Activated T-helper 2 cell treated with anti-CD3 and anti-CD28 coated beads, Interferon-gamma antibody, Interleukin-2, Interleukin-4, amounts not matched to agents 10 μg/mL and 5 μg/mL and 100 μg/mL, durations not matched to agents 14 hours and 24 hours and 36 hours (primary cell): ENCODE data around the gene LCP1. TPM values are rescaled to one million over a fixed set of nuclear protein-coding genes. Genes with fewer than 3 reads are reported as not detected.
A peak's percentile ranks its signal among the peaks of the same experiment; 100 is the strongest.

Experiments used
- DNase-seq: peaks from one replicate; pipeline ENCODE4 v3.0.0; 2021; ENCODE audit warnings: low spot score
- H3K27ac Mint-ChIP-seq: one replicate; pipeline ENCODE4 v1.8.0; 2021; ENCODE audit warnings: mixed read lengths
- H3K27me3 Mint-ChIP-seq: one replicate; pipeline ENCODE4 v1.8.0; 2021; ENCODE audit warnings: low read depth, mixed read lengths
- H3K36me3 Mint-ChIP-seq: one replicate; pipeline ENCODE4 v1.8.0; 2021; ENCODE audit warnings: low read depth, mixed read lengths
- H3K4me1 Mint-ChIP-seq: one replicate; pipeline ENCODE4 v1.8.0; 2021; ENCODE audit warnings: low read depth, mixed read lengths
- H3K4me3 Mint-ChIP-seq: one replicate; pipeline ENCODE4 v1.8.0; 2021; ENCODE audit warnings: low read depth, mild to moderate bottlenecking, moderate library complexity, mixed read lengths
- H3K9me3 Mint-ChIP-seq: one replicate; pipeline ENCODE4 v1.8.0; 2021; ENCODE audit warnings: mixed read lengths
- intact Hi-C: fragments of 100-400 bp; cut with micrococcal nuclease; formaldehyde crosslinking; loops from one replicate; pipeline ENCODE4 v1.15.1; 2023
- total RNA-seq: library from RNA; stranded (reverse); gene quantifications from 2 replicates; pipeline ENCODE4 v1.2.3, GENCODE V29; 2022

Gene LCP1
- total RNA-seq, 1 donor from 2014 or later, result 741 TPM

- Mint-ChIP-seq H3K4me3 (peak overlapping the region; percentile 94), H3K36me3 (peaks cover 51% of the 10 kb centered on the region), H3K27me3 (no peaks in the 10 kb centered on the region), H3K9me3 (no peaks in the 10 kb centered on the region), H3K4me1 (peaks cover 63% of the 10 kb centered on the region), H3K27ac (peak overlapping the region; percentile 86)
- intact Hi-C loops, result loop anchor here (1.0 kb wide), 2 partner anchors 10 to 14 kb away; no protein-coding TSS in a partner anchor
- peak; percentile 71 for DNase-seq
These were observed 2.5 kb downstream of the LCP1 start for GRCh38 chr13:46179491-46179908.

- no peak for DNase-seq
- H3K4me3 Mint-ChIP-seq, result peak overlapping the region; percentile 94
- peaks cover 60% of the 10 kb centered on the region for H3K4me1 Mint-ChIP-seq
- H3K36me3 Mint-ChIP-seq, result peaks cover 53% of the 10 kb centered on the region
- no peaks in the 10 kb centered on the region for H3K9me3 Mint-ChIP-seq
- peak overlapping the region; percentile 86 for H3K27ac Mint-ChIP-seq
- intact Hi-C loops, result loop anchor here (1.0 kb wide), 2 partner anchors 10 to 14 kb away; no protein-coding TSS in a partner anchor
- H3K27me3 Mint-ChIP-seq, result no peaks in the 10 kb centered on the region
These were observed 3.2 kb downstream of the LCP1 start for GRCh38 chr13:46178821-46179220.

- intact Hi-C loops, result no loop called here
- Mint-ChIP-seq H3K9me3 (no peaks in the 10 kb centered on the region), H3K27ac (peak overlapping the region; percentile 50), H3K36me3 (peaks cover 60% of the 10 kb centered on the region), H3K27me3 (no peaks in the 10 kb centered on the region), H3K4me3 (peak overlapping the region; percentile 94), H3K4me1 (peaks cover 60% of the 10 kb centered on the region)
- DNase-seq, result no peak
These were observed 3.8 kb downstream of the LCP1 start for GRCh38 chr13:46178143-46178542.

GRCh38 chr13:46176756-46177155 lies 5.2 kb downstream of the LCP1 start:
- Mint-ChIP-seq H3K36me3 (peaks cover 72% of the 10 kb centered on the region), H3K4me3 (peak overlapping the region; percentile 94), H3K27ac (peak overlapping the region; percentile 67), H3K27me3 (no peaks in the 10 kb centered on the region), H3K4me1 (peaks cover 61% of the 10 kb centered on the region), H3K9me3 (no peaks in the 10 kb centered on the region)
- intact Hi-C loops, result no loop called here
- DNase-seq, result no peak

- intact Hi-C loops, result no loop called here
- peaks cover 88% of the 10 kb centered on the region for H3K4me1 Mint-ChIP-seq
- H3K27ac Mint-ChIP-seq, result peak overlapping the region; percentile 94
- no peaks in the 10 kb centered on the region for H3K27me3 Mint-ChIP-seq
- H3K9me3 Mint-ChIP-seq, result no peaks in the 10 kb centered on the region
- peak overlapping the region; percentile 72 for H3K4me3 Mint-ChIP-seq
- DNase-seq, result no peak
- peaks cover 83% of the 10 kb centered on the region for H3K36me3 Mint-ChIP-seq
These were observed 8.3 kb downstream of the LCP1 start for GRCh38 chr13:46173656-46174055.

GRCh38 chr13:46172531-46172991 lies 9.4 kb downstream of the LCP1 start:
- Mint-ChIP-seq H3K9me3 (no peaks in the 10 kb centered on the region), H3K27ac (peak overlapping the region; percentile 94), H3K4me1 (peaks cover 89% of the 10 kb centered on the region), H3K4me3 (peak overlapping the region; percentile 72), H3K36me3 (peaks cover 82% of the 10 kb centered on the region), H3K27me3 (no peaks in the 10 kb centered on the region)
- DNase-seq, result peak; percentile 75
- intact Hi-C loops, result loop anchor here (1.0 kb wide), 1 partner anchor 10 kb away; the partner anchor contains the start of gene LCP1

- Mint-ChIP-seq H3K27me3 (no peaks in the 10 kb centered on the region), H3K4me3 (peak overlapping the region; percentile 72), H3K4me1 (peaks cover 91% of the 10 kb centered on the region), H3K27ac (peak overlapping the region; percentile 94), H3K36me3 (peaks cover 82% of the 10 kb centered on the region), H3K9me3 (no peaks in the 10 kb centered on the region)
- DNase-seq, result no peak
- intact Hi-C loops, result loop anchor here (1.0 kb wide), 1 partner anchor 11 kb away; the partner anchor contains the start of gene LCP1
These were observed 10.2 kb downstream of the LCP1 start for GRCh38 chr13:46171739-46172138.

GRCh38 chr13:46171217-46171616 lies 10.8 kb downstream of the LCP1 start:
- Mint-ChIP-seq H3K4me3 (peak overlapping the region; percentile 67), H3K4me1 (peaks cover 91% of the 10 kb centered on the region), H3K36me3 (peaks cover 82% of the 10 kb centered on the region), H3K27ac (peak overlapping the region; percentile 94), H3K9me3 (no peaks in the 10 kb centered on the region), H3K27me3 (no peaks in the 10 kb centered on the region)
- intact Hi-C loops, result no loop called here
- DNase-seq, result no peak

GRCh38 chr13:46170687-46171086 lies 11.3 kb downstream of the LCP1 start:
- intact Hi-C loops, result no loop called here
- no peaks in the 10 kb centered on the region for H3K27me3 Mint-ChIP-seq

GRCh38 chr13:46170268-46170667 lies 11.7 kb downstream of the LCP1 start:
- Mint-ChIP-seq H3K4me3 (peak overlapping the region; percentile 69), H3K27me3 (no peaks in the 10 kb centered on the region), H3K36me3 (peaks cover 78% of the 10 kb centered on the region), H3K9me3 (no peaks in the 10 kb centered on the region), H3K27ac (peak overlapping the region; percentile 94), H3K4me1 (peaks cover 90% of the 10 kb centered on the region)
- DNase-seq, result no peak
- intact Hi-C loops, result no loop called here

More at GRCh38 chr13:46170687-46171086, 11.3 kb downstream of the LCP1 start:
- Mint-ChIP-seq H3K4me1 (peaks cover 92% of the 10 kb centered on the region), H3K9me3 (no peaks in the 10 kb centered on the region), H3K36me3 (peaks cover 82% of the 10 kb centered on the region), H3K4me3 (peak overlapping the region; percentile 69), H3K27ac (peak overlapping the region; percentile 94)
- DNase-seq, result no peak

GRCh38 chr13:46169758-46170157 lies 12.2 kb downstream of the LCP1 start:
- Mint-ChIP-seq H3K4me3 (peak overlapping the region; percentile 31), H3K27me3 (no peaks in the 10 kb centered on the region), H3K9me3 (no peaks in the 10 kb centered on the region), H3K27ac (peak overlapping the region; percentile 94), H3K4me1 (peaks cover 87% of the 10 kb centered on the region), H3K36me3 (peaks cover 76% of the 10 kb centered on the region)
- intact Hi-C loops, result loop anchor here (1.0 to 5.0 kb wide), 3 partner anchors 10 to 827 kb away; partner anchors contain the start of gene TPT1
- no peak for DNase-seq

GRCh38 chr13:46168783-46169182 lies 13.2 kb downstream of the LCP1 start:
- intact Hi-C loops, result loop anchor here (1.0 to 5.0 kb wide), 3 partner anchors 11 to 826 kb away; partner anchors contain the start of gene TPT1
- Mint-ChIP-seq H3K9me3 (no peaks in the 10 kb centered on the region), H3K36me3 (peaks cover 83% of the 10 kb centered on the region), H3K4me3 (peak overlapping the region; percentile 69), H3K4me1 (peaks cover 90% of the 10 kb centered on the region), H3K27me3 (no peaks in the 10 kb centered on the region), H3K27ac (peak overlapping the region; percentile 94)
- no peak for DNase-seq

- intact Hi-C loops, result loop anchor here (5.0 kb wide), 2 partner anchors 154 to 826 kb away; partner anchors contain the start of gene TPT1
- Mint-ChIP-seq H3K27ac (peak overlapping the region; percentile 94), H3K4me1 (peaks cover 90% of the 10 kb centered on the region), H3K4me3 (peak overlapping the region; percentile 69), H3K27me3 (no peaks in the 10 kb centered on the region), H3K36me3 (peaks cover 81% of the 10 kb centered on the region), H3K9me3 (no peaks in the 10 kb centered on the region)
- no peak for DNase-seq
These were observed 13.6 kb downstream of the LCP1 start for GRCh38 chr13:46168341-46168740.
